Bronchial smooth muscle cell (primary cell): ENCODE measurements around the gene ZBTB44. TPM values are rescaled to one million over a fixed set of nuclear protein-coding genes. Genes with fewer than 3 reads are reported as not detected.

Experiments
- total RNA-seq: library from RNA; depleted of rRNA; stranded (reverse); fragments of >200 nt; gene quantifications from 2 replicates; pipeline ENCODE4 v1.2.1, GENCODE V29; 2014

Gene ZBTB44, protein sequence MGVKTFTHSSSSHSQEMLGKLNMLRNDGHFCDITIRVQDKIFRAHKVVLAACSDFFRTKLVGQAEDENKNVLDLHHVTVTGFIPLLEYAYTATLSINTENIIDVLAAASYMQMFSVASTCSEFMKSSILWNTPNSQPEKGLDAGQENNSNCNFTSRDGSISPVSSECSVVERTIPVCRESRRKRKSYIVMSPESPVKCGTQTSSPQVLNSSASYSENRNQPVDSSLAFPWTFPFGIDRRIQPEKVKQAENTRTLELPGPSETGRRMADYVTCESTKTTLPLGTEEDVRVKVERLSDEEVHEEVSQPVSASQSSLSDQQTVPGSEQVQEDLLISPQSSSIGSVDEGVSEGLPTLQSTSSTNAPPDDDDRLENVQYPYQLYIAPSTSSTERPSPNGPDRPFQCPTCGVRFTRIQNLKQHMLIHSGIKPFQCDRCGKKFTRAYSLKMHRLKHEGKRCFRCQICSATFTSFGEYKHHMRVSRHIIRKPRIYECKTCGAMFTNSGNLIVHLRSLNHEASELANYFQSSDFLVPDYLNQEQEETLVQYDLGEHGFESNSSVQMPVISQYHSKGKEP
- total RNA-seq: 14.0 and 32.0 TPM in 2 replicates

DNA sequence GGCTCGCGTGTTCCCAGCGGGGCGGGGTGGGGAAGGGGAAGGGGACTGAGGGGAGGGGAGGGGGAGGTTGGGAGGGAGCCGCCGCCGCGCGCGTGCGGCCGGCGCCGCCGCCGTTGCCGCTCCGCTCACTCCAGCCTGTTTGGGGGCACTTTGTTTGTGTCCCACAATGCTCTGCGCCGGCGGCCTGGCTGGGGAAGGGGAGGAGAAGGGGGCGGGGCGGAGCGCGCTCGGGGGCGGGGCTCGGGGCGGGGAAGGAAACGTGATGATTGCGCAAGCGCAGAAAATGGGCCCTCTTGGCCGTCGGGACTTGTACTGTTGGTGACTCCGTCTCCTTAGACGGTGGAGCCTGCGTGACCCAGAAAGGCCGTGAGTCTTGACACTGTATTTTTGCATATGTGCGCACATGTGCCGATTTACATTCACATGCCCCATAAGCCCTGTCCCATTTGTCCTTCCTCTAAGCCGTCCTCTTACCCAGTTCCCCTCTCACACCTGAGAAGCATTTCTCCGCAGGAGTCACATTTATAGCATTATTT, at the start of gene ZBTB44:
Gene ZBTB44 (minus strand): TSS at position 168 of the 536 bp plus-strand sequence. CDS start 53,044 bp downstream, outside the sequence.

Other genes starting within 250 kb of the ZBTB44 start
- gene APLP2, start 245.0 kb downstream of the ZBTB44 start, total RNA-seq: 515 and 720 TPM in 2 replicates
- gene ST14, start 155.1 kb downstream of the ZBTB44 start, total RNA-seq: under 0.01 and 0.09 TPM in 2 replicates
- 0.32 and 0.77 TPM in 2 replicates for gene ADAMTS8, start 113.7 kb upstream of the ZBTB44 start, total RNA-seq
- 23.4 and 29.6 TPM in 2 replicates for gene ADAMTS15, start 133.7 kb upstream of the ZBTB44 start, total RNA-seq